Gastroesophageal sphincter (tissue), 3 donors: ENCODE measurements around the gene SEZ6L.

ENCODE experiments used
- EP300 ChIP-seq: sonication (generic); formaldehyde crosslinking; IDR thresholded peaks from one replicate; pipeline ENCODE4 v1.6.1; 2017; ENCODE audit warnings: antibody characterized with exemption, mild to moderate bottlenecking
- POLR2A ChIP-seq, 2 donors: fragments of 450-650 bp; IDR thresholded peaks; one replicate each; pipeline ENCODE4 v1.6.1; 2017; ENCODE audit warnings: antibody characterized with exemption in 2 of 2, mild to moderate bottlenecking in 2 of 2, moderate library complexity in 1 of 2
- POLR2AphosphoS5 ChIP-seq: sonication (generic); formaldehyde crosslinking; IDR thresholded peaks from one replicate; pipeline ENCODE4 v1.6.1; 2017; ENCODE audit warnings: antibody characterized with exemption
- TF ChIP-seq, protein P1 (sequence below), 4 experiments: fragments of 200-600 bp in 2 of 4; fragments of 450-650 bp in 2 of 4; sonication (generic) in 1 of 4; IDR thresholded peaks; one replicate each; pipeline ENCODE4 v1.5.1; 2017 to 2019; ENCODE audit warnings: antibody characterized with exemption in 4 of 4, mild to moderate bottlenecking in 2 of 4, moderate library complexity in 2 of 4

GRCh38 chr22:26174280-26174679 is 5.0 kb downstream of the SEZ6L start:
- TF ChIP-seq, protein P1, sequence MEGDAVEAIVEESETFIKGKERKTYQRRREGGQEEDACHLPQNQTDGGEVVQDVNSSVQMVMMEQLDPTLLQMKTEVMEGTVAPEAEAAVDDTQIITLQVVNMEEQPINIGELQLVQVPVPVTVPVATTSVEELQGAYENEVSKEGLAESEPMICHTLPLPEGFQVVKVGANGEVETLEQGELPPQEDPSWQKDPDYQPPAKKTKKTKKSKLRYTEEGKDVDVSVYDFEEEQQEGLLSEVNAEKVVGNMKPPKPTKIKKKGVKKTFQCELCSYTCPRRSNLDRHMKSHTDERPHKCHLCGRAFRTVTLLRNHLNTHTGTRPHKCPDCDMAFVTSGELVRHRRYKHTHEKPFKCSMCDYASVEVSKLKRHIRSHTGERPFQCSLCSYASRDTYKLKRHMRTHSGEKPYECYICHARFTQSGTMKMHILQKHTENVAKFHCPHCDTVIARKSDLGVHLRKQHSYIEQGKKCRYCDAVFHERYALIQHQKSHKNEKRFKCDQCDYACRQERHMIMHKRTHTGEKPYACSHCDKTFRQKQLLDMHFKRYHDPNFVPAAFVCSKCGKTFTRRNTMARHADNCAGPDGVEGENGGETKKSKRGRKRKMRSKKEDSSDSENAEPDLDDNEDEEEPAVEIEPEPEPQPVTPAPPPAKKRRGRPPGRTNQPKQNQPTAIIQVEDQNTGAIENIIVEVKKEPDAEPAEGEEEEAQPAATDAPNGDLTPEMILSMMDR (IDR thresholded peaks at IDR 0.05) = no peak
- no peak for TF ChIP-seq POLR2A (IDR thresholded peaks at IDR 0.05)
- no peak for TF ChIP-seq EP300
- TF ChIP-seq POLR2AphosphoS5 = no peak
